Heart left ventricle (tissue), 16 donors: ENCODE measurements around the gene CDH13. TPM values are rescaled to one million over a fixed set of nuclear protein-coding genes. Genes with fewer than 3 reads are reported as not detected.
A peak's percentile ranks its signal among the peaks of the same experiment; 100 is the strongest.

Experiments used
- ATAC-seq, 4 donors: fragments of 200-7000 bp; cut with Tn5 transposase; one replicate each; pipeline ENCODE4 v1.9.1; 2020 to 2022; ENCODE audit warnings: moderate library complexity in 4 of 4, mild to moderate bottlenecking in 3 of 4, moderate number of reproducible peaks in 1 of 4
- DNase-seq, 5 donors: peaks; one replicate each; pipeline ENCODE4 v3.0.0-alpha.2; 2020
- H3K27ac ChIP-seq, 12 donors: fragments of 200-600 bp; sonication (generic) in 4 of 12; one replicate each; pipeline versions ENCODE4 v1.5.0 to v1.8.0; 2016 to 2022; ENCODE audit warnings: mild to moderate bottlenecking in 2 of 12
- H3K27me3 ChIP-seq, 9 donors: fragments of 200-600 bp; sonication (generic) in 2 of 9; one replicate each; pipeline versions ENCODE4 v1.5.1 to v1.8.0; 2016 to 2022; ENCODE audit warnings: mild to moderate bottlenecking in 3 of 9
- H3K36me3 ChIP-seq, 9 donors: fragments of 200-600 bp; sonication (generic) in 2 of 9; one replicate each; pipeline versions ENCODE4 v1.5.0 to v1.8.0; 2018 to 2022; ENCODE audit warnings: mild to moderate bottlenecking in 2 of 9
- H3K4me1 ChIP-seq, 12 donors: fragments of 200-600 bp; sonication (generic) in 4 of 12; one replicate each; pipeline versions ENCODE4 v1.5.0 to v1.8.0; 2016 to 2022; ENCODE audit warnings: mild to moderate bottlenecking in 3 of 12
- H3K4me3 ChIP-seq, 12 donors: fragments of 200-600 bp; sonication (generic) in 4 of 12; one replicate each; pipeline versions ENCODE4 v1.5.0 to v1.8.0; 2017 to 2022; ENCODE audit warnings: mild to moderate bottlenecking in 9 of 12, moderate library complexity in 4 of 12
- H3K9me3 ChIP-seq, 12 donors: fragments of 200-600 bp; sonication (generic) in 4 of 12; one replicate each; pipeline versions ENCODE4 v1.5.0 to v1.8.0; 2016 to 2022; ENCODE audit warnings: mild to moderate bottlenecking in 1 of 12
- CTCF ChIP-seq, 12 donors: fragments of 200-600 bp; sonication (generic) in 4 of 12; IDR thresholded peaks; one replicate each; pipeline versions ENCODE4 v1.5.0 to v1.8.0; 2018 to 2022; ENCODE audit warnings: antibody characterized with exemption in 12 of 12, mild to moderate bottlenecking in 5 of 12
- POLR2A ChIP-seq, 2 donors: fragments of 450-650 bp; IDR thresholded peaks; one replicate each; pipeline ENCODE4 v1.6.1; 2017; ENCODE audit warnings: antibody characterized with exemption in 2 of 2, mild to moderate bottlenecking in 2 of 2, moderate library complexity in 2 of 2
- WGBS, 4 donors: extraction: QIAGEN DNeasy Blood & Tissue Kit in 2 of 4; methylation state at CpG; one replicate each; pipeline versions ENCODE4 v1.1.5 to v1.1.7; 2013 to 2018; 5-methylcytosine and 5-hydroxymethylcytosine counted together
- intact Hi-C, 10 donors: fragments of 100-400 bp; cut with DNase I; formaldehyde crosslinking; loops; one replicate each; pipeline versions ENCODE4 v1.11.1 to v1.14.2; 2022
- polyA plus RNA-seq, 2 donors: library from polyadenylated mRNA; stranded (reverse); fragments of 200-250 nt; gene quantifications; one replicate each; pipeline ENCODE4 v1.2.3, GENCODE V29; 2013
- total RNA-seq, 9 donors: library from RNA; depleted of rRNA in 2 of 9; stranded (reverse); fragments of >200 nt in 2 of 9; fragmentation: NEBNext Ultra II Directional in 3 of 9; extraction: Animal tissue kit (Norgen Biotek cat#: 25700) in 3 of 9; gene quantifications; one replicate each; pipeline versions ENCODE4 v1.1.0 to v1.2.4, GENCODE V29; 2016 to 2023
- donor health status: ischemic (EF 13 %, LVEDD 7.1; RV severe dilation, severe dysfunction).
- donor health status: healthy with polysubstance abuse.
- donor health status: DM: no; HTN: yes; CAD: no.
- donor health status: DM: no; HTN: no; CAD: no.
- donor health status: ischemic (EF 25% LVEDD 6.9; RV normal size, moderate dysfunction).
- donor health status: ischemic (EF 25% LVEDD 5.7; RV mildly dilated, moderate dysfunction).
- donor health status: healthy.
- donor health status: DM: yes; HTN: yes; CAD: no.
- donor health status: ischemic (EF 35%, LVEDD 5.7; RV mildly dilated, moderate dysfunction).
- donor health status: nonischemic (EF 11% LVEDD 7.7; RV severe dilation, severe dysfunction).
- donor health status: DM: yes; HTN: yes; CAD: no.
- donor health status: PGD.
- donor health status: ischemic (EF 29% LVEDD 5.4; RV normal size, mild dysfunction).
- donor health status: nonischemic (EF 23%, LVEDD 6.1; RV moderate dilation, normal function).

Gene CDH13
- total and polyA plus RNA-seq, 11 donors = 15.0 to 172 (median 137) TPM

DNA sequence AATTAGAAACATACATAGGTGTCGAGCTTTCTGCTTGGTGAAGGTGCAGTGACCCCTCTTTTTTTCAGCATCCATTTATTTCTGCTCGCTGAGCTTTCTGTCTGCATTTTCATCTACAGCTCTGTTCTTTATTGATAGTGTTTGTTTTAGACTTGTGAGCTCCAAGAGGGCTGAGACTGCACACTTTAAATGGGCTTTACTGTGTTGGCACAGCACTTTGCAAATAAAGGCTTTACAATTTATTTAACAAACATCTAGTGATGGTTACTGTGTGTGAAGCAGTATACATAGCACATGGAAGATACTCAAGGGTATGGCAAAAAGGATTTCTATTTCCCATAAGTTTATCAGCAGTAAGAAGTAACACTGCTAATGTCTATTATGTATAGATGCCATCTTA, 617.3 kb downstream of the CDH13 start:
- H3K4me3 ChIP-seq = no peak overlapping the region
- ATAC-seq (no peak), DNase-seq (no peak)
- no peaks in the 10 kb centered on the region for H3K27me3 ChIP-seq
- no peaks in the 10 kb centered on the region for H3K9me3 ChIP-seq
- intact Hi-C loops = loop anchor here in 1 of 10 donors (10.0 kb wide), 1 partner anchor 111 kb away; no protein-coding TSS in a partner anchor
- H3K27ac ChIP-seq = no peak overlapping the region
- TF ChIP-seq POLR2A (IDR thresholded peaks at IDR 0.05) (no peak), CTCF (IDR thresholded peaks at IDR 0.05) (no peak)
- WGBS, 4 donors = 92 to 95% (median 93%) methylated on average over 2 of the region's 2 CpGs
- peaks cover 0 to 12% (median 0%) of the 10 kb centered on the region in 12 donors for H3K4me1 ChIP-seq
- no peaks in the 10 kb centered on the region for H3K36me3 ChIP-seq

GRCh38 chr16:83245061-83245460, 618.3 kb downstream of the CDH13 start:
- no peak for DNase-seq
- ATAC-seq = no peak
- Histone ChIP-seq H3K27me3 (no peaks in the 10 kb centered on the region), H3K9me3 (no peaks in the 10 kb centered on the region), H3K27ac (no peak overlapping the region), H3K36me3 (no peaks in the 10 kb centered on the region), H3K4me3 (no peak overlapping the region), H3K4me1 (peaks cover 0 to 19% (median 5%) of the 10 kb centered on the region in 12 donors)
- intact Hi-C loops = loop anchor here in 2 of 10 donors (5.0 to 10.0 kb wide), 2 partner anchors 107 to 110 kb away; no protein-coding TSS in a partner anchor
- TF ChIP-seq CTCF (IDR thresholded peaks at IDR 0.05) (no peak), POLR2A (IDR thresholded peaks at IDR 0.05) (no peak)
- 64 to 73% (median 68%) methylated on average over 1 of the region's 1 CpG for WGBS, 4 donors

DNA sequence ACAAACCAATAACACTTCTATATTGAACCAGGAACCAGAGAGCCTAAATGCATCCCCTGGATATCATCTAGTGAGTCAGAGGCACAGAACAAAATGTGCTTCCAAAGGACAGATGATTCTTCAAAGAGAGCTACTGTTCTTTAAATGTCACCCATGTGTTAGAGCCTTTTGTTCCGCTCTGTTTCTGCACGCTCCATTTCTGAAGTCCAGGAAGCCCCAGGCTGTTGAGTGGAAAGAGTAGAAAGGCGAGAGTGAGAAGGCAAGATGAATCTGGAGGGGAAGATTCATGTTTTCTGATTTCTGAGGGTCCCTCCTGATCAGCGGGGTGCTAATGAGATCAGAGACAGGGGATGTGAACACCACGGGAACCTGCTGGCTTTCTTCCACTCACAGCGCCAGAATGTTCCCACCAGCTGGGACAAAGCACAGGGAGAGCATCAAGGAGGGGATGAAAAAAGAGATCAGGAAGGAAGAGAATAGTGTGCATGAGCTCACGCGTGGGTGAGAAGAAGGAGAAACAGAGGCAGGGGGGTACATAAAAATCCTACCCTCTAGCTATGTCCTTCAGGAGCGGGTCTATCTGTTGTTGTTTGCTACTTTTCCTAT, 621.1 kb downstream of the CDH13 start:
- Histone ChIP-seq H3K36me3 (no peaks in the 10 kb centered on the region), H3K4me3 (no peak overlapping the region), H3K9me3 (no peaks in the 10 kb centered on the region), H3K27ac (peak overlapping the region in 5 of 12 donors; percentile 5 to 62 (median 31)), H3K27me3 (no peaks in the 10 kb centered on the region), H3K4me1 (peaks cover 0 to 21% (median 6%) of the 10 kb centered on the region in 12 donors)
- TF ChIP-seq POLR2A (IDR thresholded peaks at IDR 0.05) (no peak), CTCF (IDR thresholded peaks at IDR 0.05) (no peak)
- intact Hi-C loops = loop anchor here in 2 of 10 donors (5.0 to 10.0 kb wide), 2 partner anchors 104 to 107 kb away; no protein-coding TSS in a partner anchor
- DNase-seq = no peak
- WGBS, 4 donors = 61 to 71% (median 70%) methylated on average over 9 of the region's 9 CpGs
- peak; percentile 38 to 62 (median 50) for ATAC-seq

DNA sequence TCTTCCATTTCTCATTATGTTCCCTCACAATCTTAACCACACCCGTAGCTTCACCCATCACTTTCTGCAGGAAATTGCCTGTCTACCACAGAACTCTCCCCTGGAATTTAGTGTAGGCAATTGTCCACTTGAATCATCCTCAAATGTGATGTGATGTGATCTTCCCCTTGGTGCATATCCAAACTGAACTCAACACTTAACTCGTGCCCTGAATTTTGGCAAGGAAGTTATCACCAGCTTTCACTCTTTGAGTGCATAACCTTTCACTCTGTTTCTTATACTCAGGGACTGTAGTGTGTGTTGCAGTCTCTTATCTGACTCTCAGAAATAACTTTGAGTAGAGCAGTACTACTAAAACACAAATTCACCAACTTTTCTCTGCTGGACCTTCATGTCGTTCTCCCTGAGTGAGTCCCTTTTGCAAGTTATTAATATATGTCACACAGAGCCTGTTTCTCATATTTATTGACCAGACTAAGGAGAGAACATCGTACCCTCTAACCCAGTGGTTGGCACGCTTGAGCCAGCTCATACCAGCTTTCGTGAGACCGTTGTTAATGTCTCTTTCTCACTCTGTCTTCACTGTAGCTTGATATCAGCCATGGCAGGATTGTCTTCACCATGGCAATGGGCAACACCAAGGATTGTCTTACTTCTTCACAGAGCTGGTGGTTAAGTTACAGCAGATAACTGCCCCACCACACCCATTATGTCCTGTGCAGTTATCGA, 622.1 kb downstream of the CDH13 start:
- 49 to 54% (median 51%) methylated on average over 8 of the region's 8 CpGs for WGBS, 4 donors
- ATAC-seq = peak; percentile 77 to 86 (median 84)

More for the DNA sequence above, 622.1 kb downstream of the CDH13 start:
- no peaks in the 10 kb centered on the region for H3K36me3 ChIP-seq
- H3K27ac ChIP-seq = peak overlapping the region in 7 of 12 donors; percentile 5 to 62 (median 45)
- H3K27me3 ChIP-seq = no peaks in the 10 kb centered on the region
- DNase-seq = peak in 1 of 5 donors; percentile 35
- peaks cover 0 to 21% (median 6%) of the 10 kb centered on the region in 12 donors for H3K4me1 ChIP-seq
- H3K4me3 ChIP-seq = no peak overlapping the region
- no peaks in the 10 kb centered on the region for H3K9me3 ChIP-seq
- TF ChIP-seq CTCF (IDR thresholded peaks at IDR 0.05) = no peak
- no peak for TF ChIP-seq POLR2A (IDR thresholded peaks at IDR 0.05)
- intact Hi-C loops = loop anchor here in 2 of 10 donors (5.0 to 10.0 kb wide), 2 partner anchors 103 to 106 kb away; no protein-coding TSS in a partner anchor
